HG02885 (cell line): Measurements from ENCODE around the gene HTR3A.

ENCODE experiments used
- ATAC-seq: cut with Tn5 transposase; IDR thresholded peaks from one replicate; pipeline ENCODE4 v1.9.1; 2021; ENCODE audit warnings: mild to moderate bottlenecking; ENCODE audit not compliant: unreplicated experiment, poor library complexity

HTR3A gene

DNA sequence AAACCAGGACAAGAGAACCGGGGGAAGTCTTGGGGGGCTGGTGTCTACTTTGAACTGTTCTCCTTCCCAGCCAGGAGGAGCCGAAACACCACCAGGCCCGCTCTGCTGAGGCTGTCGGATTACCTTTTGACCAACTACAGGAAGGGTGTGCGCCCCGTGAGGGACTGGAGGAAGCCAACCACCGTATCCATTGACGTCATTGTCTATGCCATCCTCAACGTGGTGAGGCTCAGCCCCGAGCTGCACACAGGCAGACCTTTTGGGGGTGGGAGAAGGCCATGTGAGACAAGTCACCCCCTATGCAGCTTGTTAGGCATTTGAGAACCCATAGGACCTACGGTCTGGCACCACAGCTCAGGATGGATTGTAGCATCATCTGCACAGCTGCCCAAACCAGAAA lies 2.8 kb downstream of the HTR3A start:
- ATAC-seq = no peak

DNA sequence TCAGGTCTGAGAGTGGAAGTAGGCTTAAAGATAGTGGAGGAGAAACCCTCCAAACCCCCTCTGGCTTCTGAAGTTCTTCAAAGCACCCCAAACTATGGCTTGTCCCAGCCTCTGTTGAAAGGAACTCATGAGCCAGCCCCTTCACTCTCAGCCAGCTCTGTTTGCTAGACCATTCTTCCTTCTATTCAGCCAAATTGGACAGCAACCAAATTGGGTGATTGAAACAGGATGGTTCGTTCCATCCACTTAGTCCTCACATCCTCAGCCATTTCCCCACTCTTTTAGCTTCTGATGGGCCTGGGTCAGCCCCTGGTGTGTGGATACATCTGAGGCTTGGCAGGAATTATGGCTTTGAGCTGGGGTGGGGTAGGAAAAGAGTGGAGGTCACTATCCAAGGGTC lies 4.5 kb downstream of the HTR3A start:
- no peak for ATAC-seq

DNA sequence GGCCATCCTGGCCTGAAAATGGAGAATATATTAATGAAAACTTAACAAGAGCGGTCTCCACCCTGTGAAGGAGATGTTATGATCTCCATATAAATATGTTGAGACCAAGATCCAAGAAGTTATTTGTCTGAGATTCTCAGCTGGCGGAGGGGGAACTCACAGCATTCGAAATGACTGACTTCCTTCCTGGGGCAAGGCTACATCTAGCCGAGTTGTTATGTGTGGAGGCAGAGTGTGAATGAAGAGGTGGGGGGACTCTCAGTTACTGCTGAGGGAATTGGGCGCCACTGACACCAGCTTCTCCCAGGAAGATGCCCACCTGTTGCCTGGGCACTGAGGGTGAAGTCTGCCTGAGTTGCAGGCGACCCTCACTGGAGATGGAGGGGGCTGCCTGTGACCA lies 5.9 kb downstream of the HTR3A start:
- ATAC-seq = no peak

DNA sequence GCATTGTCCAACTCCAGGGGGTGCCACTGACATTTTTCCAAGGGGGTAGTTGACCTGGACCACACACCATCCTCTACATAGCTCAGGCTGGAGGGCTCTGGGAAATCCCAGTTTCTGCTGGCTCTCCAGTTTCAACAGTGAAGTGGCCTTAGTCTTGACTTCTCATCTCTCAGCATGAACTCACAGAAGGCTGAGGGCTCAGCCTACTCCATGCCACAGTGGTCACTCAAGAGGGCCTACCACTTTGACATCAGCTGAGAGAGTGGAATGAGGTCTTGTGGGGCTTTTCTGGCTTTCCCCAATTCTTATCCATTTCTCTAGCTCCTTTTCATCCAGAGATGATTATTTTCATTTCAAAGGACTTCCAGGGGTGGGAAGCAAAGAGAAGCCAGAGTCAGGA lies 7.4 kb downstream of the HTR3A start:
- ATAC-seq = no peak

DNA sequence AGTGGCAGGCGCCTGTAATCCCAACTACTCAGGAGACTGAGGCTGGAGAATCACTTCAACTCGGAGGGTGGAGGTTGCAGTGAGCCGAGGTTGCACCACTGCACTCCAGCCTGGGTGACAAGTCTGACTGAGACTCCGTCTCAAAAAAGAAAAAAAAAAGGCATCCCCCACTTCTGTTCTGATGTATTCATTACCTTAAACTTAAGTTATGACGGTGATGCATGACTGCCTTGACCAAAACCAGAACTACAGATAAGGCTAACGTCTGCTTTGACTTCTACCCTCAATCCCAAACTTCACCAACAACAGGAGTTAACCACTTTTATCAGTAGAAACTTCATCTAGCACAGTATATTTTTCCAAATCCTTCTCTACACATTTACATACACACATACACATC lies 9.9 kb downstream of the HTR3A start:
- no peak for ATAC-seq

DNA sequence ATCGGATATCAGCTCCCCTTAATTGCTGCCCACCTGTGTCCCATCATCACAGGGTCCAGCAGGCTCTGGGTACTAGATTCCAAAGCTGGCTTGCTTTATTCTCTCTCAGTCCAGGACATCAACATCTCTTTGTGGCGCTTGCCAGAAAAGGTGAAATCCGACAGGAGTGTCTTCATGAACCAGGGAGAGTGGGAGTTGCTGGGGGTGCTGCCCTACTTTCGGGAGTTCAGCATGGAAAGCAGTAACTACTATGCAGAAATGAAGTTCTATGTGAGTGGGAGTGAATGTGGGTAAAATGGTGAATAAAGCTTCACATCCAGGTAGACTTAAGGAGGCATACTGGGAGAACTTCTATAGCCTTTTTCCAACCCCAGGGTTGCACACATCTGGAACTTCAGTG lies 11.0 kb downstream of the HTR3A start:
- ATAC-seq = no peak

DNA sequence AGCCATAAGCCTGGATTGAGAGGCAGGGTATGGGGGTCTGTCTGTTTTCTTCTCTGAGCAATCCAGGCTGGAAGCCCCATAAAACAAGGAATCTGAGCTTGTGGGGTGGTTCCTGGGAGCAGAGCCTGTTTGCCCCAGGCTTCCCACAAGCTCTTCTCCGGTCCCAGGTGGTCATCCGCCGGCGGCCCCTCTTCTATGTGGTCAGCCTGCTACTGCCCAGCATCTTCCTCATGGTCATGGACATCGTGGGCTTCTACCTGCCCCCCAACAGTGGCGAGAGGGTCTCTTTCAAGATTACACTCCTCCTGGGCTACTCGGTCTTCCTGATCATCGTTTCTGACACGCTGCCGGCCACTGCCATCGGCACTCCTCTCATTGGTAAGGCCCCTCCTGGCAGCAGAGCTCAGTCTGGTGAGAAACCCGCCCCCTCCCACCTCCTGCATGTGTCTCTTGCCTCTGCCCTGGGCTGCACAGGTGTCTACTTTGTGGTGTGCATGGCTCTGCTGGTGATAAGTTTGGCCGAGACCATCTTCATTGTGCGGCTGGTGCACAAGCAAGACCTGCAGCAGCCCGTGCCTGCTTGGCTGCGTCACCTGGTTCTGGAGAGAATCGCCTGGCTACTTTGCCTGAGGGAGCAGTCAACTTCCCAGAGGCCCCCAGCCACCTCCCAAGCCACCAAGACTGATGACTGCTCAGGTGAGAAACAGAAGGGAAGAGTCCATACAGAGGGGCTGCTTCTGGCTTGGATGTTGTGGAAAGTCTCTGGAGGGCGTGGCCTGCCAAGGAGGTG lies 11.6 kb downstream of the HTR3A start:
- ATAC-seq = no peak

DNA sequence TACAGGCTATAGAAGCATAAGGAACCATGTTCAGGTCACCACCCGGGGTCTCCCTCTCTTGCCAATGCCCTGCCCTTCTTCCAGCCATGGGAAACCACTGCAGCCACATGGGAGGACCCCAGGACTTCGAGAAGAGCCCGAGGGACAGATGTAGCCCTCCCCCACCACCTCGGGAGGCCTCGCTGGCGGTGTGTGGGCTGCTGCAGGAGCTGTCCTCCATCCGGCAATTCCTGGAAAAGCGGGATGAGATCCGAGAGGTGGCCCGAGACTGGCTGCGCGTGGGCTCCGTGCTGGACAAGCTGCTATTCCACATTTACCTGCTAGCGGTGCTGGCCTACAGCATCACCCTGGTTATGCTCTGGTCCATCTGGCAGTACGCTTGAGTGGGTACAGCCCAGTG lies 14.5 kb downstream of the HTR3A start:
- no peak for ATAC-seq

DNA sequence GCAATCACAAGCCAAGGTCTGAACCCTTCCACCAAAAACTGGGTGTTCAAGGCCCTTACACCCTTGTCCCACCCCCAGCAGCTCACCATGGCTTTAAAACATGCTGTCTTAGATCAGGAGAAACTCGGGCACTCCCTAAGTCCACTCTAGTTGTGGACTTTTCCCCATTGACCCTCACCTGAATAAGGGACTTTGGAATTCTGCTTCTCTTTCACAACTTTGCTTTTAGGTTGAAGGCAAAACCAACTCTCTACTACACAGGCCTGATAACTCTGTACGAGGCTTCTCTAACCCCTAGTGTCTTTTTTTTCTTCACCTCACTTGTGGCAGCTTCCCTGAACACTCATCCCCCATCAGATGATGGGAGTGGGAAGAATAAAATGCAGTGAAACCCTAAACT lies 15.0 kb downstream of the HTR3A start:
- no peak for ATAC-seq

DNA sequence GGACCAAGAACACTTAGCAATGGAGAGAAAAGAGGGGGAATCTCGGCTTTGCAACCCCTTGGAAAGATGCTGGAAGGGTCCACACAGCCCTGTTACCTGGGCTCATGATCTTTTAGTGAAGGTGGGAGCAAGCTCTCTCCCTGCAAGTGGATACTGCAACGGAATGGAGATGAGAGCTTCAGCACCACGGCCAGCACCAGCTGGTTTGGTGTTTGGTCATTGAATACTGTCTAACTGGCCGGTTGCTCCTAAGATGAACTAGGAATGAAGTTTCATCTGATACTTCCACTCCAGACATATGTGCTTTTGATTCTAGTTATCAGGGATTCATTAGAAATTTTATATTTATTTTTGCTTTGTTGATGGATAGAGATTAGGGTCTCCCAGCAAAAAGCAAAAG lies 16.3 kb downstream of the HTR3A start:
- no peak for ATAC-seq

DNA sequence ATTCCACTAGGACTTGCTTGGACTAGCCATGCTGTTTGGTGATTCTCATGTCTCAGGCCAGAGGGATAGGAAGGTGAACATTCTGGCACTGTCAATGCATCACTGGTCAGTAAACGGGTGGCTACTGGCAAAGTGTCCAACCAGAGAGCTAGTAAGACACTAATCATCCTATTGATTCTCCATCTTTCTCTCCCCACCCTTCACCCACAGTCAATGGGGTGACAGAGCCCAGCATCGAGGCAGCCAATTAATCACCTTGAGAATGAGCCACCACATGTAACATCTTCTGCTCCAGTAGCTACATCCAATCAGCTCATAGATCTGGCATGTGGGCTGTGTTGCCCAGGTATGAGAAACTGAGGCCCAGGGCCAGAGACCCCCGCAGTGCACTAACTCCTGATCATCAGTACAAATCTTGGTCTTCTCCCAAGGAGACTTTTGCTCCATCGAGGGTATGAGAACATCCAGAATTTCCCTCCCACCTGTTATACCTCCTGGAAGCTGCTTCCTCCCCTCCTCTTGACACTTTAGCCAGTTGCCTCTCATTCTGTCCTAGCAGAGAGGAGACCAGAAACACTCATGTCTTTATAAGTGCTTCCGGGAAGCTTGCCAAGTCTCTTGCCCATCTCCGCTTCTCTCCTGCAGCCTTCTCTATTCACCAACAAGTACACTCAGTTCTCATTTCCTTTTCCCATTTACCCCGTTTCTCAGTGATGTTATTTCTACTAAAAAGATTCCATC lies 17.0 kb downstream of the HTR3A start:
- ATAC-seq = no peak

DNA sequence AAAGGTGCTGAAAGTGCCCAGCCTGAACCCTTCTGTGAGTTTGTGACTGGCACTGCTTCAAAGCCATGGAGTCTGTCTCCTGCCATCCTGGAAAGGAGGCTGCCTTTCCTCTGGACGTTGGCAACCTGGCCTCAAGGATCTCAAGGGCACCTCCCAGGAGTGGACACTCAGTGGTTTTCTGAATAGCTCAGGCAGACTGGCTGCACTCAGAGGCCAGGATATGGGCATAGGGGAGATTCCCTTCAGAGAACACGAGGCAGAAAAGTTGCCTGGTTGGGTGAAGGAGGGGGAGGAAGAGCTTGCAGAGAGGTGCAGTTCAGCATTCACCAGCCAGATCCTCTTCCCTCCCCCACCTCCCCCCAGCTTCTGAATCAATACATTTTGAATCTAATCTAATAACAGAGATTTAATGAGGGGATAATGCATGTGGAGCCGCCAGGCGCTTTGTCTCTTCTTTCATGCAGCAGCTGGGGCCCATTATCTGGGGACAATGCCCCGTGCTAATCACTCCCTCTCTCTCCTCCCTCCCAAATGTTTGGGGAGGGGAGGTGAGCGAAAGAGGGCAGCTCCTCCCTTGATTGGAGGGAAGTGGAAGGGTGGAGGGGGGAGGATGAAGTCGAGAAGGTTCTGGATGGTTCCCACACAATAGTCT lies 17.7 kb downstream of the HTR3A start:
- ATAC-seq = no peak

DNA sequence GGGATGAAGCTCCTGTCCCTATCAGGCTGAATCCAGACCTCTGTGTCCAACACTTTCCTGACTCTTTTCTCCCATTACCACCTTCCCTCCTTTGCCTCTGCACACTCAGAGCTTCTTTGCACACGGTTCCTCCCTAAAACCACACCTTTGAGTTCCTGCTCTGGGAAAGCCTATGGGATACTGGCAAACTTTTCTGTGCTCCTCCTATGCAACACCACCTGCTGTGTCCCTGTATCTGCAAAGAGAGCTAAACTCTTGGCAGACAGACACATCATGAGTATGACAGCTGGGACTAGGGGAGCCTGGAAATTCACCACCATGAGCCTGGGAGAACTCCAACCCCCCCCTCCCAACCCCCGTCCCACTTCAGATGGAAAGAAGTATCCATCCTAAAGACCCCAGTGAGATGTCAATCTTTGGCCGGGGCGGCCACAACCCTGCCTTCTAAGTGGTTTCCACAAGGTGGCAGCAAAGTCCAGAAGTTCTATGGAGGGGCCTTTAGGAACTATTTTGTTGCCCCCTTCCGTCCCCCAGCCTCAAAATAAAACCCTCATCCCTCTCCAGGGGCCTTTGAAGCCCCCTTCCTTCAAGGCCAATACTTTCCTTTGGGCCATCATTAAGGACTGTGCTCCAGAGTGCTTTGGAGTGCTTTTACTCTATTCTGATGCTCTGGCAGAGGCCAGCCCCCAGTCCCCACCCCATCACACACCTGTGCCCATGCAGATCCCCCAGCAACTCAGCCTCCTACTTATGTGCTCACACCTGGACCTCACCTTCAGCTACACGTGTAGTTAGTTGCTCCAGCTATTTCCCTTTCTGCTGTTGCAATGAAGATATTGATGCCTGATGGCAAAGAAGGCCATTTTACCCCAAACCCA lies 19.4 kb downstream of the HTR3A start:
- no peak for ATAC-seq

DNA sequence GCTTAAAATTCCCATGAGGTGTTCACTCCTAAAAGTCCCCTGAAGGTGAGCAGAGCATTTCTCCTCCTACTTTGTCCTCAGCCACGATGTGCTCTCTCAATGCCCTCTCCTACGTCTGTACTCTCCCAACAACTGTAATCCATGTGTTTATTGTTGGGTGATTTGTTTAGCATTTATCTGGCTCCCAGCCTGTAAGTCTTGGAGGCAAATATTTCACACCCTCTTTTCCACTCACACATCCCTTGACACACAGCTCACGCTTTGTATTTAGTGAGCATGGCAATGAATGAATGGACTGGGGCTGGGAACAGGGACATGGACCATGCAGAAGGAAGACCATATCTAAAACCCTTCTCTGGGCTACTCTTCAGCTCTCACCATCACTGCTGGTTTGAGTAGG lies 22.6 kb downstream of the HTR3A start:
- ATAC-seq = no peak

DNA sequence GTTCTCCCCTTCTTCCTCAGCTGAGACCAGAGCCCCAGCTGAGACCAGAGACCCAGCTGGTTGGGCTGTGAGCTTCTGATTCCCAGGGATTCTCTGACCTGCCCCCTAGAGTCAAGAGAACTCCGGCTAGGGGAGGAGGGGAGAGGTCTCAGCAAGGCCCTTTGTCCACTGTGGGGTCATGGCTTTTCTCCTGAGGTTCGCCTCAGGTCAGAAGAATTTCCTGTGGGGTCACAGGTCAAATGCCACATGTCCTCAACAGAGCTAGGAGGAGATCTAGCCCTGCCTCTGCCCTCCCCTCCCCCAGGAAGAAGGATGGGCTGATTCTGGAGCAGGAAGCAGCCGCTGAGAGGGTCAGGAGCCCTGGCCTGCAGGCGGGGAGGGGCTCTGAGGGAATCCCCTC lies 23.7 kb downstream of the HTR3A start:
- ATAC-seq = no peak

DNA sequence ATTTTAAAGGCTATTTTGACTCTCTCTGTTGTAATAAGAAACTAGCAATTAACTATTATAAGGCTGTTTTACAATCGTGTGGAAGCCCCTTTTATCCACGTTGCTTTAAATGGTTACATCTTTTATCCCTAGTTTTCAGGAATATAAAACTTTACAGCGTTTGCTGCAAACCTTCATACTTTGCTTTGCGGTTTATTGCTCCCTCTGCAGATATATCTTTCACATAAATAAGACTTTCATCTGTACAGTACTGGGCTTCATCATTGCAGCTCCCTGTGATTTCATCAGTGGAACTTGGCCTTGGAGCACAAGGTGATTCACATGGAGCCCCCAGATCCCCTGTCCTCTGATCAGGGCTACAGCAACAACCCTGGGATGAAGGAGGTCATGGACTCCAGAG lies 25.6 kb downstream of the HTR3A start:
- no peak for ATAC-seq

DNA sequence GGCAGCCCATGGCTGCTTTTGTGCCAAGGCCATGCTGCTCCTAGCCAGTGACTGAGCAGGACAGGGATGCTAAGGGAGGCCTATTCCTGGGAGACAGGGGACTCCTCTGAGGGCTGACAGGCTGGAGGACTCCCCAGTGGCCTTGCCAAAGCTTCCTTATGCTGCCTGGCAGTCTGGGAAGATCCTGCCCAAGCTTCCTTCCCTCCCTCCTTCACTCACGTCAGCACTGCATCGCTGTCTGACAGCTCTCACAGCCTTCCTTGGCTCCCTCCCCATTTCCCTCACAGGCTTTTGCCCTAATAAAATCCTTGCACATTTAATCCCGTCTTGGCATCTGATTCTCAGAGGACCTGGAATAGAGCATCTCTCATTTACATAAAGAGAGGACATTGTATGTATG lies 26.5 kb downstream of the HTR3A start:
- no peak for ATAC-seq

DNA sequence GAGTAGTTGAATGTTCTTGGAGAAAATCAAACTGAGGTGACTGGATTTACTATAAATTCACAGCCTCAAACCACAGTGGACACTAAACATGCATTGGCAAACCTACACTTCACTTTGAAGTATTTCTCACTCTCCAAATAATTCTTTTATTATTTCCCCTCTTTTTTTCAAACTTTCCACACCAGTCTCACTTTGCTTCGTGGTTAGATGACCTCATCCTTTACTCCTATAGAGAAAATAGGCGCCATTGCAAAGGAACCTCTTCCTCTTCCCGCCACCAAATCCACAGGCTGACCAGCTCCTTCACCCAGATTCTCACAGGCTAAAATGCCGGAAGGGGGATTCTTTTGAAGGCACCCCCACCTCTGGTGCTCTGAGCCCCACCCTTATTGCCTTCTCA lies 33.4 kb downstream of the HTR3A start:
- ATAC-seq = no peak

DNA sequence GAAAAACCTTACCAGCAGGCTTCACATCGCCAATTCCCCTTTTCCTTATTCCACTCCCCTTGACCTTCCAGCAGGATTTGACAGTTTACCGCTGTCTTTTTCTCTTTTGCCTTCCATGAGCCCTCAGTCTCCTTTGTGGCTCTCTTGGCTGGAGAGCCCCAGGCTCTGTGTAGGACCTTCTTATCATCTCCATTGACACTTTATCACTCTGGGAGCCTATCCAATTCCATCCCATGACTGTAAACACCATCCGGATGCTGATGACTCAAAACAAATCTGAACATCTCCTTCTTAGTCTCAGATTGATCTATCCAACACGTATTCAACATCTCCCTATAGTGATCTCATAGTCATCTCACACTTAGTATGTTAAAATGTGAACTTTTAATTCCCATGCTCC lies 36.0 kb downstream of the HTR3A start:
- ATAC-seq = no peak

DNA sequence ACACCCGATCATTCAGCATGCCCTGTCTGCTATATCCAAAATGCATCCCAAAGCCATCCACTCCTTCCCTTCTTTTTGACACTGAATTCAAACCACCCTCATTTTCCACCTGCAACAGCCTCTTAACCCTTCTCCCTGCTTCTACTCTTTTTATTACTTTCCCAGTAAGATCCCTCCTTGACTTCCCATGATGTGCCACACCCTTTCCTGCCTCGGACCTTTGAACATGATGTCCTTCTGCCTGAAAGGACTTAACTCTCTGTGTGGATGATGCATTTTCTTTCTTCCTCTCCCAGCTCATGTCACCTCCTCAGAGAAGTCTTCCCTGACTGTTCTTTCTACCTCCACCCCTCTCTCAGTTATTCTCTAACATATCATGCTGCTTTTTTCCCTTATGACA lies 36.5 kb downstream of the HTR3A start:
- no peak for ATAC-seq

DNA sequence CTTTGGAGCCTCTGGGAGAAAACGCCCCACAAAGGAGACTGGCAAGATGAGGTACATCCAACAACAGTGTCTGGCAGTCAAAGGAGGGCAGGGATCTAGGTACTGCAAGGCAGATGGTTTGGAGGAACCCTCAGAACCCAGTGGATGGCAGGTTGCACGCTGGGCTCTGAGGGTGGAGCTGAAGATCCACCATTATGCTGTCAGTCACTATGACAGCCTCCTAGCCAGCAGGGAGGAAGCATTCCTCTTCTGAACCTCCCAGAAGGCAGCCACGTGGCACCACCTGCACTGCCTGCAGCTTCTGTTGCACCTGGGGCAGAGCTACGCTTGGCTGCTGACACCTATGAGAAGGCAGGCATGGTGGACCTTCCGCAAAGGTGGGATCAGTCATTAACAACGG lies 40.2 kb downstream of the HTR3A start:
- ATAC-seq = no peak
